Stimulated activated CD4-positive, alpha-beta T cell treated with anti-CD3 and anti-CD28 coated beads, Interleukin-4, amount 100 ng/mL, for 1 hour (primary cell): ENCODE data around the gene THOP1.

Source experiments
- DNase-seq: peaks from one replicate; pipeline ENCODE4 v3.0.0-alpha.2; 2020

The THOP1 gene

GRCh38 chr19:2762783-2763496 is 22.4 kb upstream of the THOP1 start:
- DNase-seq = no peak

GRCh38 chr19:2763687-2764086 is 21.6 kb upstream of the THOP1 start:
- no peak for DNase-seq

- no peak for DNase-seq
Observed at GRCh38 chr19:2764945-2765344, 20.4 kb upstream of the THOP1 start.

GRCh38 chr19:2765376-2765775 is 19.9 kb upstream of the THOP1 start:
- no peak for DNase-seq

- DNase-seq = no peak
Observed at GRCh38 chr19:2766594-2767372, 18.5 kb upstream of the THOP1 start.

GRCh38 chr19:2767688-2768087 is 17.6 kb upstream of the THOP1 start:
- no peak for DNase-seq

GRCh38 chr19:2768365-2769132 is 16.8 kb upstream of the THOP1 start:
- no peak for DNase-seq

- no peak for DNase-seq
Observed at GRCh38 chr19:2769218-2769617, 16.1 kb upstream of the THOP1 start.

- no peak for DNase-seq
Observed at GRCh38 chr19:2770055-2771013, 15.0 kb upstream of the THOP1 start.

- DNase-seq = no peak
Observed at GRCh38 chr19:2771786-2772674, 13.3 kb upstream of the THOP1 start.

- no peak for DNase-seq
Observed at GRCh38 chr19:2774083-2774679, 11.1 kb upstream of the THOP1 start.

GRCh38 chr19:2774953-2775555 is 10.2 kb upstream of the THOP1 start:
- no peak for DNase-seq

GRCh38 chr19:2775556-2776430 is 9.5 kb upstream of the THOP1 start:
- peak; percentile 64 for DNase-seq

- DNase-seq = no peak
Observed at GRCh38 chr19:2777952-2778683, 7.2 kb upstream of the THOP1 start.

GRCh38 chr19:2779121-2779740 is 6.1 kb upstream of the THOP1 start:
- DNase-seq = no peak

GRCh38 chr19:2780284-2780683 is 5.0 kb upstream of the THOP1 start:
- no peak for DNase-seq

GRCh38 chr19:2782329-2782935 is 2.9 kb upstream of the THOP1 start:
- no peak for DNase-seq
